ENCODE results near the gene PLXDC1. TPM values are rescaled to one million over a fixed set of nuclear protein-coding genes. Genes with fewer than 3 reads are reported as not detected.
"Not testable (repeated sequence)": the region's sequence is repeated elsewhere in the genome, so short reads cannot be mapped to it uniquely, and the experiment has no call there.

The PLXDC1 gene
- total RNA-seq, 4 donors from 2014 or later, result 3.3 to 45.1 (median 21.5) TPM

GRCh38 chr17:39138431-39139160 lies 12.8 kb downstream of the PLXDC1 start:
- no peak for DNase-seq
- no peaks in the 10 kb centered on the region for H3K27me3 ChIP-seq
- no peaks in the 10 kb centered on the region for H3K9me3 ChIP-seq
- H3K4me1 ChIP-seq, result no peaks in the 10 kb centered on the region
- peak overlapping the region in 1 of 2 donors; percentile 30 for H3K27ac ChIP-seq
- no peak overlapping the region for H3K4me3 ChIP-seq
- intact Hi-C loops (cut with DNase I; ENCODE audit: low total_unique reads), result no loop called here
- TF ChIP-seq CTCF (IDR thresholded peaks at IDR 0.05), result no peak
- TF ChIP-seq POLR2A (IDR thresholded peaks at IDR 0.05), result no peak
- H3K36me3 ChIP-seq, result no peaks in the 10 kb centered on the region

- TF ChIP-seq POLR2A (IDR thresholded peaks at IDR 0.05) (no peak), CTCF (IDR thresholded peaks at IDR 0.05) (no peak)
- Histone ChIP-seq H3K27me3 (no peaks in the 10 kb centered on the region), H3K4me3 (no peak overlapping the region), H3K9me3 (no peaks in the 10 kb centered on the region), H3K27ac (no peak overlapping the region), H3K4me1 (no peaks in the 10 kb centered on the region), H3K36me3 (no peaks in the 10 kb centered on the region)
- DNase-seq, result no peak
- intact Hi-C loops (cut with DNase I; ENCODE audit: low total_unique reads), result no loop called here
Observed at GRCh38 chr17:39134878-39135277, 16.6 kb downstream of the PLXDC1 start.

- intact Hi-C loops (cut with DNase I; ENCODE audit: low total_unique reads), result no loop called here
- H3K9me3 ChIP-seq, result no peaks in the 10 kb centered on the region
- no peak for TF ChIP-seq POLR2A (IDR thresholded peaks at IDR 0.05)
- no peak for TF ChIP-seq CTCF (IDR thresholded peaks at IDR 0.05)
- no peaks in the 10 kb centered on the region for H3K27me3 ChIP-seq
- H3K36me3 ChIP-seq, result no peaks in the 10 kb centered on the region
- peak overlapping the region in 1 of 2 donors; percentile 36 for H3K27ac ChIP-seq
- H3K4me3 ChIP-seq, result no peak overlapping the region
- H3K4me1 ChIP-seq, result no peaks in the 10 kb centered on the region
- DNase-seq, result peak; percentile 57 to 74
Observed at GRCh38 chr17:39132192-39132610, 19.2 kb downstream of the PLXDC1 start.

- Histone ChIP-seq H3K27ac (peak overlapping the region in 1 of 2 donors; percentile 52), H3K4me1 (no peaks in the 10 kb centered on the region), H3K36me3 (no peaks in the 10 kb centered on the region), H3K4me3 (no peak overlapping the region), H3K27me3 (no peaks in the 10 kb centered on the region), H3K9me3 (no peaks in the 10 kb centered on the region)
- intact Hi-C loops (cut with DNase I; ENCODE audit: low total_unique reads), result no loop called here
- DNase-seq, result no peak
- no peak for TF ChIP-seq CTCF (IDR thresholded peaks at IDR 0.05)
- no peak for TF ChIP-seq POLR2A (IDR thresholded peaks at IDR 0.05)
Observed at GRCh38 chr17:39131616-39132015, 19.8 kb downstream of the PLXDC1 start.

- intact Hi-C loops (cut with DNase I; ENCODE audit: low total_unique reads), result no loop called here
- Histone ChIP-seq H3K27ac (no peak overlapping the region), H3K27me3 (no peaks in the 10 kb centered on the region), H3K4me1 (no peaks in the 10 kb centered on the region), H3K4me3 (no peak overlapping the region), H3K36me3 (no peaks in the 10 kb centered on the region), H3K9me3 (no peaks in the 10 kb centered on the region)
- TF ChIP-seq CTCF (IDR thresholded peaks at IDR 0.05) (no peak), POLR2A (IDR thresholded peaks at IDR 0.05) (no peak)
- no peak for DNase-seq
Observed at GRCh38 chr17:39130205-39130604, 21.2 kb downstream of the PLXDC1 start.

- H3K36me3 ChIP-seq; intact Hi-C loops (cut with DNase I; ENCODE audit: low total_unique reads); H3K4me3 ChIP-seq; H3K27ac ChIP-seq; H3K9me3 ChIP-seq; DNase-seq; H3K27me3 ChIP-seq; H3K4me1 ChIP-seq: not testable (repeated sequence)
Observed at GRCh38 chr17:39129544-39129943, 21.9 kb downstream of the PLXDC1 start.

Measured in uterus (tissue), 4 donors.